ENCODE data around the gene CELF6.
A peak's percentile ranks its signal among the peaks of the same experiment; 100 is the strongest.
"Not testable (repeated sequence)": the region's sequence is repeated elsewhere in the genome, so short reads cannot be mapped to it uniquely, and the experiment has no call there.

CELF6 gene

GRCh38 chr15:72315706-72316370 lies 4.1 kb downstream of the CELF6 start:
- no peak for DNase-seq

DNA sequence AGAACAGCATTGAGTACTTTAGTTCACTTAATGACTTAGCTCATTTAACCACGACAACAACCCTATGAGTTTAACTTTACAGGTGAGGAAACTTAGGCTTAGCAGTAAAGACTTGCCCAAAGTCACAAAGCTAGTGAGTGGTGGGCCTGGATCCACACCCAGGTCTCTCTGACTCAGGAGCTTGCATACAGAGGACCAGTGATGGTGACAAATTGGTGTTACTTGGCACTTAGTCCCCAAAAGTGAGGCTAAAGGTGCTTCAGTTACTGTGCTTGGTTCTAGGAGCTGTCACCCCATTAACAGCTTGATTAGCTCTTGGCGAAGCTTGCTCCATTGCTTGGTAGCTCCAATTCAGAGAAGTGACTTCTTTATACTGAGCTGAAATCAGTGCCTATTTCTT lies 6.1 kb downstream of the CELF6 start:
- DNase-seq: no peak

DNA sequence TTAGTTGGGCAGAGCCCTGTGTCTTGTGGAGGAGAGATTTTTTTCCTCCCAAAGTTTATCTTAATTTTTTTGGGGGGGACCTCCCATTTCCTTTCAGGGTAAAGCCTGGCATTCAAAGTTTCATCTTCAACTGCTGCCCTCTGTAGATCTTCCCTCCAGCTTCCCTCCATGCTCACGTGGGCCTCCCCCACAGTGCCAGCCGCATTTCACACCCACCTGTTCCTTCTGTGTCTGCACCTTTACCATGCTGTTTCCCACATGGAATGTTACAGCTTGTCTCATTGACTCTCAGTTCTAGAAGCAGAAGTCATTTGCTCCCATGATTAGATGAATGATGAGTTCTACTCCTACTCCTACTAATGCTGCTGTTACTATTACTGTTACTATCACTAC lies 6.5 kb downstream of the CELF6 start:
- DNase-seq: no peak

- peak; percentile 73 for DNase-seq
These were observed 7.1 kb downstream of the CELF6 start for GRCh38 chr15:72312605-72313447.

- DNase-seq: no peak
These were observed 12.9 kb downstream of the CELF6 start for GRCh38 chr15:72307026-72307425.

GRCh38 chr15:72306211-72306785 lies 13.7 kb downstream of the CELF6 start:
- peak; percentile 32 for DNase-seq

DNA sequence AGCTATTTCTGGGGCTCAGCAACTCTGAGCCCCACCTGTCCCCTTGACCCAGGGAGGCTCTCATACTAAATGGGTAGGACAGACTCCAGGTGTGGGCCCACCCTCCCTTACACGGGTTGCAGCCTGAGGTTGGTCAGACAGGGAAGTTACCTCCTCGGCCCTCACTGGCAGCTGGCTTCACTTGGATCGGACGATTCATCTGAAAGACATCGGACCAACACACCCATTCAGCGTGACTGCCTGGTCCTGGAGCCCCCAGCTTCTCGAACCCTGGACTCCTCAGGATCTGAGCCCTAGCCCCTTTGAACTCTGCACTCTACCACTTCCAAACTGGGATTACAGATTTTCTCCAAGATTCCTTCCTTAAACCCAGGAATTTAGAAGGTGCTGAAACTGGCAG lies 15.4 kb downstream of the CELF6 start:
- DNase-seq: no peak

- DNase-seq: no peak
These were observed 17.0 kb downstream of the CELF6 start for GRCh38 chr15:72302955-72303354.

- no peak for DNase-seq
These were observed 30.2 kb downstream of the CELF6 start for GRCh38 chr15:72289597-72290325.

DNA sequence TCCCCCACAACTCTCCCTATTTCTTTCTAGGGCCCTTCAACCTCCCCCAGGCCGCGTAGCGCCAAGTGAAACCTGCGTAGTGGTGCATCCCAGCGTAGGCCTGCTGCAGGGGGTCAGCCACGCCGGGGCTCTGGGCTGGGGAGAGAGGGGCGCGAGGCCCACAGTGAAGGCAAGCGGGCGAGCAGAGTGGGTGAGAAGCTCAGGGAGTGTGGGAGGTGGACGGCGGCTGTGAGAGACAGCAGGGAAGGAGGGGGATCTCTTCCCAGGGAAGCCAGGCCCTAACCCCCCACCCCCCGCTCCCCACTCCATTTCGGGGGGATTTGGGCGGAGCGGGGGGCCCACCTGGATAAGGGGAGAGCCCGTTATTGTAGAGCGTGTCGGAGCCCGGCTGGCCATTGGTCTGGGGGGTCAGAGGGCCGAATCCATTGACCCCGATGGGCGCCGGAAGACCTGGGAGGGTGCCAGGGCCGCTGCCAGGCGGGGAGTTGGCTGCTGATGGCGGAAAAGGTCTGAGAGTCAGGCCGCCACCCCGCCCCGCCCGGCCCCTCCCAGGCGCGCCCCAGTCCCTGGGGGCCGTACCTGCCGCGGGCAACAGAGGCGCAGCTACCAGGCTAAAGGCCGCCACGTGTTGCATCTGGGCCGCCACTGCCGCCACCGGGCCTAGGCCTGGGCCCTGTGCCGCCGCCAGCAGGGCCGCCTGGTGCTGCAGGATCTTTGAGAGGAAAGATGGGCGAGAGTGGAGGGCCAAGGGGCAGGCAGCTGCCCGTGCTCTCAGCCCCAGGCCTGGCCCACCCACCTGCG lies 31.0 kb downstream of the CELF6 start:
- no peak for DNase-seq

DNA sequence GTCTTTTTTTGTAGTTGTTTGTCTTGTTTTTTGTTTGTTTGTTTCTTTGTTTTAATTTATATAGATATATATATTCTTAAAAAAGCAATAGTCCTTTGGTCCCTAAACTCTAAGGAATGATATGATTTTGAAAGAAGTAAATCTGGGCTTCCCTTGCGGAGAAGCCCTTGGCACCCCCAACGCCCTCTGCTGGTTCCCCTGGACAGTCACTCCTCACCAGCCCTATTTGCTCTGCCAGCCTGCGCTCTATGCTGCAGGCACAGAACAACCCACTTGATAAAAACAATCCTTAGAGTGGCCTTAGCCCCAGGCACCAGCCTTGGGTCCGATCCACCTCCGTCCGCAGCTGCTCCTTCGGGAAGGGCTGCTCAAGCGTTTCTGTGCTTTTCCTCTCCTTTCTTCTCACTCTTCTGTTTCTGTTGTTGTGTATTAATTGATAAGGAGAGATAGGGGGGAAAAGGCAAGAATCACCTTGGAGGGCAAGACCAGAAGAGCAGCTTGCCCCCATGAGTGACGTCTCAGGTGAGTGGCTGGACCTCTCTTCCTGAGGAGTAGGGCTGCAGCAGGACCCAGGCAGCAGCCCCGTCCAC lies 33.9 kb downstream of the CELF6 start:
- DNase-seq: peak; percentile 20

- DNase-seq: no peak
These were observed 34.6 kb downstream of the CELF6 start for GRCh38 chr15:72285402-72285801.

GRCh38 chr15:72284781-72285180 lies 35.2 kb downstream of the CELF6 start:
- peak; percentile 21 for DNase-seq

DNA sequence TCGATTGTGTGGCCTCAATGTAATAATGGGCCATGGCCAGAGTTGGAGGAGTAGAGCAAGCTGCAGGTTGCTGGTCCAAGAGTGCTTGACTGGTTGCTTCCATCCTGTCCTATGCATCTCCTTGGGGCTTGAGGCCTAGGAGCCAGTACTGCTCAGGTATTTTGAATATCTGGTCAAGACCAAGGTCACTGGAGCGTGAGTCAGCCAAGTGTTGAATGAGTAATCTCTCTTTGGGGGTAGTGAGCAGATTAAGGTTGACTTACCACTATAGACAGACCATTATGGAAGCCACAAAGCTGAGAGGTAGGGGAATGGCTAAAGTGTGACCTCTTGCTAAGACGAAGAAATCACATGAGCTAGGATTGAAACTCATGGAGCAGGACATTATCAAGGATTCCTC lies 38.2 kb downstream of the CELF6 start:
- peak; percentile 6 for DNase-seq

DNA sequence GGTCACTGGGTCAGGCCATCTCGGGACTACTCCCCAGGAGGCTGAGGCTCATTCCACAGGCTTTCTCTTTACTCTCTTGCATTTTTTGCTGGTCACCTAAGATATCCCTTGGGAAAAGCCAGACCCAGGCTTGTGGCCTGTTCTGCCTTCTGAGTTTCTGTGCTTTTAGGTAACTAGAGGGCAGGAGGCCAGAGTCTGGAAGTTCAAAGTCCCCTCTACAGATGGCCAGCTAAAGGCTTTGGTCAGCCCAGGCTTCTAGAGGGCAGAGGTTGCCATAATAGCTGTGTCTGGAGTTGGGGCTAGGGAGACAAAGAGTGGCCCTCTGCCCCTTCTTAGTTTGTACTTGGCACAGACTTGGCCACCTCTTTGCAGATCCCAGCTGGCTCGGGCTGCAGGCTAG lies 39.2 kb downstream of the CELF6 start:
- DNase-seq: no peak

DNA sequence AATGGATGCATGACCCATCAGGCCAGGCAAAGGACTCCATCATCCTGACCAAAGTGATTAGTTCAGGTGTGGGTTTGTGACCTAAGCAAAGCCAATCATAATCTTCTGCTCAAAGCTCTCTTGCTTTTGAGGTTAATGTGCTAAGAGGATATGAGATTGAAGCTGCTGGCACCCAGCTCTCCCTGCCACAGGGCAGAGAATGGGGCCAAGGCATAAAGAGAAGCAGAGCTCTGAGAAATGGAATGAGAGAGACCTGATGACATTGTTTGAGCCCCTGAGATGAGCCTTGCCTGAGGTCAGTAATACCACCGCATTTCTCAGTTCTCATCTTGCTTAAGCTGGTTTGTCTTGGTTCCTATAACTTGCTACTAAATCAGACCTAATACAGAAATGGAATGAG lies 41.2 kb downstream of the CELF6 start:
- DNase-seq: no peak

- peak; percentile 22 for DNase-seq
These were observed 43.6 kb downstream of the CELF6 start for GRCh38 chr15:72276326-72276700.

- not testable (repeated sequence) for DNase-seq
These were observed 44.2 kb downstream of the CELF6 start for GRCh38 chr15:72275635-72276325.

DNA sequence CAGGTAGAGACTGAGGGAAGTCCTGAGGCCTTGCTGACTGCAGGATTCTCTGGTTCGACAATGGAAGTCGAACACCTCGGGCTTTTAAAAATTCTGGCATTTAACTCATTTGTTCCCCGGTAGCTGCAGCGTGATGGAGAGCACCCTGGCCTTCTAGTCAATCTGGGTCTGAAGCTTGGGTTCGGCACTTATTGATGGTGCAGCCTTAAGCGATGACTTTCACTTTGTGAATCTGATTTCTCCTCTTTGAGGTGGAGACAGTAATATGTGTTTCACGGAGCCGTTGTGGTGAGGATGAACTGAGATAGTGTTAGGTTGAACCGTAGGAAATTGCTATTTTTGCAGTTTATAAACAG lies 47.0 kb downstream of the CELF6 start:
- no peak for DNase-seq

DNA sequence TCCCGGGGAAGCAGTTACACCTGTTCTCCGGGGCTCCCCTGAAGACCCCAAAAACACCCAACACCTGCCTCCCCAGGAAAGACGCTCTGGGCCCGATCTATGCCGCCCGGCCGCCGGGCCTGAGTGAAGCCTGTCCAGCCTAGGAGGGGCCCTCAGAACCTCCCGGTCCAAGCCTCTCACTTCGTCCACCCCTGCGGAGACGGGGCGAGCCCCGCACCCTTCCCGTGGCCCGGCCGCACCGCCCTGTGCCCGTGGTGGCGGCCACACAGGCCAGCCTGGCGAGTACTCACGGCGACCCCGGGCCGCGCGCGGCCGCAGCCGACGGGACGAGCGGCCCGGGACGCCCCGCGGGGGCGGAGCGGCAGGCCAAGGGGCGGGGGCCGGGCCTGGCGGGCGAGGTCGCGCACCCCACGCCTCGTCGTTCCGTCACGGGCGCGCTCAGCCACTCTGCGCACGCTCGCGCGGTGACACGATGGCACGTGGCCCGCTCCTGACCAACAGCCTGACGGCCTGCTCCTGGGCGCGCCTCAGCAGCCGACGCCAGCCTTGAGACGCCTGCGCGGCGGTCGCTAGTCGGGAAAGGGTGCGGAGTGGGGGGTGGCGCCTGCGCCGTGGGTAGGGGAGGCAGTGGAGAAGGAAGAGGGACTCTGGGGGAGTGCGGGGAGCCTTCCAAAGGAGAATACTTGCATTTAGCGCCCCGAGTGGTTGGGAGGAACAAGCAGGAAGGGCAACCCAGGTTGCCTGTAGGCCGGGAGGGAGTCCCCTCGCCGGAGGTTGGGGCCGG lies 47.6 kb downstream of the CELF6 start, which contains the start of gene PARP6:
PARP6 (minus strand) TSS at position 342 of the 784 bp plus-strand sequence. CDS start 5,077 bp downstream, outside the sequence.
- peak; percentile 98 for DNase-seq

- DNase-seq: peak; percentile 21
These were observed 48.1 kb downstream of the CELF6 start for GRCh38 chr15:72271895-72272212.
